HepG2 (cell line): Measurements from ENCODE around the gene MIF.
"Not testable (repeated sequence)": the region's sequence is repeated elsewhere in the genome, so short reads cannot be mapped to it uniquely, and the experiment has no call there.

ENCODE experiments used
- BRCA1 ChIP-seq: sonication (generic); formaldehyde crosslinking; IDR thresholded peaks from 2 replicates; pipeline ENCODE4 v1.4.0; 2020; ENCODE audit warnings: missing genetic modification reagents
- BRF2 ChIP-seq: sonication (generic); formaldehyde crosslinking; IDR thresholded peaks from 2 replicates; pipeline ENCODE4 v1.8.1; 2022; ENCODE audit warnings: mild to moderate bottlenecking, missing genetic modification reagents
- FOSL1 ChIP-seq: sonication (generic); formaldehyde crosslinking; IDR thresholded peaks from 2 replicates; pipeline ENCODE4 v1.9.0; 2021; ENCODE audit warnings: missing genetic modification reagents, borderline replicate concordance
- REST ChIP-seq, 2 experiments: IDR thresholded peaks; 2 replicates each; pipeline ENCODE4 v1.6.1; 2011 to 2012; ENCODE audit warnings: low read length in 2 of 2, borderline replicate concordance in 1 of 2, low read depth in 1 of 2, mild to moderate bottlenecking in 1 of 2, moderate library complexity in 1 of 2
- SP1 ChIP-seq, 2 experiments: fragments of 450-650 bp in 1 of 2; sonication (generic) in 1 of 2; formaldehyde crosslinking in 1 of 2; IDR thresholded peaks; 2 replicates each; pipeline versions ENCODE4 v1.4.0 to v1.6.1; 2016 to 2020; ENCODE audit warnings: missing genetic modification reagents in 1 of 2
- YEATS4 ChIP-seq: sonication (generic); formaldehyde crosslinking; IDR thresholded peaks from 2 replicates; pipeline ENCODE4 v1.4.0; 2020; ENCODE audit warnings: missing genetic modification reagents, borderline replicate concordance
- ZNF274 ChIP-seq: sonication (generic); formaldehyde crosslinking; IDR thresholded peaks from 2 replicates; pipeline ENCODE4 v1.5.1; 2020; ENCODE audit warnings: mild to moderate bottlenecking, missing genetic modification reagents
- ZNF510 ChIP-seq: sonication (generic); formaldehyde crosslinking; IDR thresholded peaks from 2 replicates; pipeline ENCODE4 v1.4.0; 2020; ENCODE audit warnings: low read depth, mild to moderate bottlenecking, missing genetic modification reagents
- ZNF543 ChIP-seq: sonication (generic); formaldehyde crosslinking; IDR thresholded peaks from 2 replicates; pipeline ENCODE4 v1.4.0; 2020; ENCODE audit warnings: mild to moderate bottlenecking, missing genetic modification reagents
- TF ChIP-seq, protein P1 (sequence below): sonication (generic); formaldehyde crosslinking; IDR thresholded peaks from 2 replicates; pipeline ENCODE4 v1.5.0; 2020; ENCODE audit warnings: mild to moderate bottlenecking, missing genetic modification reagents, moderate library complexity
- TF ChIP-seq, protein P2 (sequence below): sonication (generic); formaldehyde crosslinking; IDR thresholded peaks from 2 replicates; pipeline ENCODE4 v1.8.1; 2023; ENCODE audit warnings: mild to moderate bottlenecking, missing genetic modification reagents

- TF ChIP-seq FOSL1 (CRISPR knock-in tag); YEATS4; ZNF543 (CRISPR knock-in tag); BRF2 (CRISPR knock-in tag); BRCA1 (CRISPR knock-in tag); SP1 (IDR thresholded peaks at IDR 0.05); SP1 (CRISPR knock-in tag; IDR thresholded peaks at IDR 0.05); ZNF510; ZNF274 (CRISPR knock-in tag); REST (IDR thresholded peaks at IDR 0.05; ENCODE audit: borderline replicate concordance in 1 of 2, low read depth in 1 of 2, low read length in 2 of 2): not testable (repeated sequence)
- TF ChIP-seq, protein P1, sequence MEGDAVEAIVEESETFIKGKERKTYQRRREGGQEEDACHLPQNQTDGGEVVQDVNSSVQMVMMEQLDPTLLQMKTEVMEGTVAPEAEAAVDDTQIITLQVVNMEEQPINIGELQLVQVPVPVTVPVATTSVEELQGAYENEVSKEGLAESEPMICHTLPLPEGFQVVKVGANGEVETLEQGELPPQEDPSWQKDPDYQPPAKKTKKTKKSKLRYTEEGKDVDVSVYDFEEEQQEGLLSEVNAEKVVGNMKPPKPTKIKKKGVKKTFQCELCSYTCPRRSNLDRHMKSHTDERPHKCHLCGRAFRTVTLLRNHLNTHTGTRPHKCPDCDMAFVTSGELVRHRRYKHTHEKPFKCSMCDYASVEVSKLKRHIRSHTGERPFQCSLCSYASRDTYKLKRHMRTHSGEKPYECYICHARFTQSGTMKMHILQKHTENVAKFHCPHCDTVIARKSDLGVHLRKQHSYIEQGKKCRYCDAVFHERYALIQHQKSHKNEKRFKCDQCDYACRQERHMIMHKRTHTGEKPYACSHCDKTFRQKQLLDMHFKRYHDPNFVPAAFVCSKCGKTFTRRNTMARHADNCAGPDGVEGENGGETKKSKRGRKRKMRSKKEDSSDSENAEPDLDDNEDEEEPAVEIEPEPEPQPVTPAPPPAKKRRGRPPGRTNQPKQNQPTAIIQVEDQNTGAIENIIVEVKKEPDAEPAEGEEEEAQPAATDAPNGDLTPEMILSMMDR (CRISPR knock-in tag): not testable (repeated sequence)
- TF ChIP-seq, protein P2, sequence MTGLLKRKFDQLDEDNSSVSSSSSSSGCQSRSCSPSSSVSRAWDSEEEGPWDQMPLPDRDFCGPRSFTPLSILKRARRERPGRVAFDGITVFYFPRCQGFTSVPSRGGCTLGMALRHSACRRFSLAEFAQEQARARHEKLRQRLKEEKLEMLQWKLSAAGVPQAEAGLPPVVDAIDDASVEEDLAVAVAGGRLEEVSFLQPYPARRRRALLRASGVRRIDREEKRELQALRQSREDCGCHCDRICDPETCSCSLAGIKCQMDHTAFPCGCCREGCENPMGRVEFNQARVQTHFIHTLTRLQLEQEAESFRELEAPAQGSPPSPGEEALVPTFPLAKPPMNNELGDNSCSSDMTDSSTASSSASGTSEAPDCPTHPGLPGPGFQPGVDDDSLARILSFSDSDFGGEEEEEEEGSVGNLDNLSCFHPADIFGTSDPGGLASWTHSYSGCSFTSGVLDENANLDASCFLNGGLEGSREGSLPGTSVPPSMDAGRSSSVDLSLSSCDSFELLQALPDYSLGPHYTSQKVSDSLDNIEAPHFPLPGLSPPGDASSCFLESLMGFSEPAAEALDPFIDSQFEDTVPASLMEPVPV (CRISPR knock-in tag): not testable (repeated sequence)
These were observed 46.0 kb downstream of the MIF start for GRCh38 chr22:23940166-23940565.
